Pancreas (tissue), 10 donors: ENCODE results near the gene DEFB129. TPM values are rescaled to one million over a fixed set of nuclear protein-coding genes. Genes with fewer than 3 reads are reported as not detected.
A peak's percentile ranks its signal among the peaks of the same experiment; 100 is the strongest.

Experiments used
- ATAC-seq, 4 donors: fragments of 200-7000 bp; cut with Tn5 transposase; one replicate each; pipeline versions ENCODE4 v1.8.0 to v1.9.1; 2020; ENCODE audit warnings: mild to moderate bottlenecking in 4 of 4, moderate library complexity in 4 of 4
- DNase-seq, 6 donors: peaks; one replicate each; pipeline ENCODE4 v3.0.0-alpha.2; 2020
- FAIRE-seq: peaks from 2 replicates; lab custom pipeline; 2012; peaks lifted over from hg19 to GRCh38; lab: Jason Lieb, UNC
- H3K27ac ChIP-seq, 4 donors: fragments of 200-600 bp; sonication (generic); 1 replicate in 3 of 4; 2 replicates in 1 of 4; pipeline versions ENCODE4 v1.5.0 to v1.8.0; 2020
- H3K27me3 ChIP-seq, 4 donors: fragments of 200-600 bp; one replicate each; pipeline ENCODE4 v1.8.0; 2021
- H3K36me3 ChIP-seq, 3 donors: fragments of 200-600 bp; sonication (generic) in 1 of 3; one replicate each; pipeline versions ENCODE4 v1.5.0 to v1.8.0; 2020 to 2021
- H3K4me1 ChIP-seq, 3 donors: fragments of 200-600 bp; one replicate each; pipeline ENCODE4 v1.8.0; 2021
- H3K4me3 ChIP-seq, 4 donors: fragments of 200-600 bp; sonication (generic) in 2 of 4; one replicate each; pipeline versions ENCODE4 v1.5.0 to v1.8.0; 2020 to 2021
- H3K9me3 ChIP-seq, 4 donors: fragments of 200-600 bp; one replicate each; pipeline ENCODE4 v1.8.0; 2021
- WGBS, 2 donors: extraction: QIAGEN DNeasy Blood & Tissue Kit; methylation state at CpG; one replicate each; pipeline ENCODE4 v1.1.7; 2013; 5-methylcytosine and 5-hydroxymethylcytosine counted together
- intact Hi-C, 3 donors: fragments of 100-400 bp; cut with DNase I; formaldehyde crosslinking; loops; one replicate each; pipeline versions ENCODE4 v1.11.1 to v1.14.2; 2022
- polyA plus RNA-seq, 2 donors: library from polyadenylated mRNA; stranded (reverse); fragments of 200-250 nt; gene quantifications; one replicate each; pipeline ENCODE4 v1.2.3, GENCODE V29; 2013
- total RNA-seq, 6 donors: library from RNA; stranded (reverse); fragmentation: NEBNext Ultra II Directional in 4 of 6; extraction: Animal tissue kit (Norgen Biotek cat#: 25700) in 4 of 6; gene quantifications; one replicate each; pipeline versions ENCODE4 v1.2.1 to v1.2.4, GENCODE V29; 2021 to 2023
- TF ChIP-seq, protein P1 (sequence below), 4 donors: fragments of 200-600 bp; sonication (generic) in 3 of 4; IDR thresholded peaks; one replicate each; pipeline versions ENCODE4 v1.5.0 to v1.8.0; 2021; ENCODE audit warnings: antibody characterized with exemption in 4 of 4
- donor health status: healthy with polysubstance abuse.
- donor health status: DM: no; HTN: no; CAD: no; lungs with moderate emphysema.
- donor health status: DM: no; HTN: no; CAD: no.
- donor health status: control.
- donor health status: control.
- donor health status: Bipolar disorder and iron deficiency.
- donor health status: DM: yes; HTN: yes; CAD: no.
- donor health status: DM: no; HTN: no; CAD: no.
- donor health status: DM: no; HTN: no; CAD: no.
- donor health status: DM: yes; HTN: yes; CAD: no.

Gene DEFB129
- total and polyA plus RNA-seq, 8 donors: not detected

DNA sequence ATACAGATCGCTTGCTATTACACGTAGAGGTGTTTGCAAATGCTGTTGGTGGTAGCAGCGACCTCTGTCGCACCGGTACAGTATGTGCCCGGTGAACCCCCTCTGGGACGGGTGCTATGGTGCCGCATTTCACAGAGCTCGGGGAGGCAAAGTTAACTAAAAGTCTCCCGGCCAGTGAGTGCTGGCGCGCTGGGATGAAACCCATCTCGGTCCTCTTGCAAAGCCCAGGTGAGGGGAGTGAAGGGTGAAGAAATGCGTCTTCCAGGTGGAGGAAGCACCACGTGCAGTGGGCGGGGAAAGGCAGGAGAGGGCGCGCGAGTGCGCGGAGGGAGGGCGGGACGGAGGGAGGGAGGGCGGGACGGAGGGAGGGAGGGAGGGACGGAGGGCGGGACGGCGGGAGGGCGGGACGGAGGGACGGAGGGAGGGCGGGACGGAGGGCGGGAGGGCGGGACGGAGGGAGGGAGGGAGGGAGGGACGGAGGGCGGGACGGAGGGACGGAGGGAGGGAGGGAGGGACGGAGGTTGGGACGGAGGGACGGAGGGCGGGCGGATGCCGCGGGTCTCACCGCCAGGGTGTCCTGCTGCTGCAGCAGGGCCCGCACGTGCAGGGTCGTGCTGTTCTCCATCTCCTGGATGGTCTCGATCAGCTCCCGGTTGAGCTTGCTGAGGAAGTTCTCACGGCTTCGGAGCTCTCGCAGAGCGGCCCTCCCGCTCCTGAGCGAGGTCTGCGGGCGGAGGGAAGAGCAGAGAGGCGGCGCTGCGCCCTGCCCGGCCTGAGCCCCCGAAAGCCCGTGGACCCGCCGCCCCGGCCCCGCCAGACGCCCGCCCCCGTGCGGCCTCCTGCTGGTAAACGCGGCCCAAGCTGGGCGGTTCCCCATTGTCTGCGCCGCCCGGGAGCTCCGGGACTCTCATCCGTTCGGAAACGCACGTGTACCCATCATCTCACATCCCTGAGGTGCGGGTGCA lies 51.8 kb downstream of the DEFB129 start:
- Histone ChIP-seq H3K9me3 (no peaks in the 10 kb centered on the region), H3K4me1 (no peaks in the 10 kb centered on the region), H3K27me3 (no peaks in the 10 kb centered on the region), H3K36me3 (no peaks in the 10 kb centered on the region), H3K4me3 (no peak overlapping the region), H3K27ac (no peak overlapping the region)
- DNase-seq: no peak
- WGBS, 2 donors: 89% methylated on average over 57 to 76 of the region's 88 CpGs
- ATAC-seq: peak in 3 of 4 donors; percentile 16 to 63 (median 24)
- FAIRE-seq: no peak
- TF ChIP-seq, protein P1, sequence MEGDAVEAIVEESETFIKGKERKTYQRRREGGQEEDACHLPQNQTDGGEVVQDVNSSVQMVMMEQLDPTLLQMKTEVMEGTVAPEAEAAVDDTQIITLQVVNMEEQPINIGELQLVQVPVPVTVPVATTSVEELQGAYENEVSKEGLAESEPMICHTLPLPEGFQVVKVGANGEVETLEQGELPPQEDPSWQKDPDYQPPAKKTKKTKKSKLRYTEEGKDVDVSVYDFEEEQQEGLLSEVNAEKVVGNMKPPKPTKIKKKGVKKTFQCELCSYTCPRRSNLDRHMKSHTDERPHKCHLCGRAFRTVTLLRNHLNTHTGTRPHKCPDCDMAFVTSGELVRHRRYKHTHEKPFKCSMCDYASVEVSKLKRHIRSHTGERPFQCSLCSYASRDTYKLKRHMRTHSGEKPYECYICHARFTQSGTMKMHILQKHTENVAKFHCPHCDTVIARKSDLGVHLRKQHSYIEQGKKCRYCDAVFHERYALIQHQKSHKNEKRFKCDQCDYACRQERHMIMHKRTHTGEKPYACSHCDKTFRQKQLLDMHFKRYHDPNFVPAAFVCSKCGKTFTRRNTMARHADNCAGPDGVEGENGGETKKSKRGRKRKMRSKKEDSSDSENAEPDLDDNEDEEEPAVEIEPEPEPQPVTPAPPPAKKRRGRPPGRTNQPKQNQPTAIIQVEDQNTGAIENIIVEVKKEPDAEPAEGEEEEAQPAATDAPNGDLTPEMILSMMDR (IDR thresholded peaks at IDR 0.05): no peak
- intact Hi-C loops: no loop called here

Other genes with a start within 250 kb of the DEFB129 start
- not detected for gene DEFB125, start 139.6 kb upstream of the DEFB129 start, total RNA-seq
- not detected for gene DEFB125, start 139.6 kb upstream of the DEFB129 start, polyA plus RNA-seq
- not detected for gene DEFB126, start 84.7 kb upstream of the DEFB129 start, total RNA-seq
- gene DEFB126, start 84.7 kb upstream of the DEFB129 start, polyA plus RNA-seq: not detected
- not detected for gene DEFB127, start 69.8 kb upstream of the DEFB129 start, total RNA-seq
- not detected for gene DEFB127, start 69.8 kb upstream of the DEFB129 start, polyA plus RNA-seq
- gene DEFB128, start 37.5 kb upstream of the DEFB129 start, total RNA-seq: not detected
- not detected for gene DEFB128, start 37.5 kb upstream of the DEFB129 start, polyA plus RNA-seq
- gene DEFB132, start 30.5 kb downstream of the DEFB129 start, total RNA-seq: not detected
- gene DEFB132, start 30.5 kb downstream of the DEFB129 start, polyA plus RNA-seq: under 1 TPM in 1 of 2 donors, not detected in 1; 0.02 TPM
- gene C20orf96, start 63.5 kb downstream of the DEFB129 start, total RNA-seq: 1 to 10 TPM; 2.5 to 6.3 (median 2.9) TPM
- gene C20orf96, start 63.5 kb downstream of the DEFB129 start, polyA plus RNA-seq: 1 to 10 TPM; 5.8 to 6.8 TPM
- gene ZCCHC3, start 70.3 kb downstream of the DEFB129 start, total RNA-seq: 1 to 10 TPM; 4.2 to 8.1 (median 6.2) TPM
- 10 to 100 TPM in 1 of 2 donors, 1 to 10 TPM in 1; 5.2 to 10.7 TPM for gene ZCCHC3, start 70.3 kb downstream of the DEFB129 start, polyA plus RNA-seq
- 1 to 10 TPM; 4.3 to 8.8 (median 6.5) TPM for gene SOX12, start 98.3 kb downstream of the DEFB129 start, total RNA-seq
- gene SOX12, start 98.3 kb downstream of the DEFB129 start, polyA plus RNA-seq: 1 to 10 TPM; 2.9 to 4.8 TPM
- 10 to 100 TPM; 10.7 to 23.0 (median 15.3) TPM for gene NRSN2, start 119.9 kb downstream of the DEFB129 start, total RNA-seq
- gene NRSN2, start 119.9 kb downstream of the DEFB129 start, polyA plus RNA-seq: 10 to 100 TPM; 25.5 to 41.3 TPM
- gene TRIB3, start 153.5 kb downstream of the DEFB129 start, total RNA-seq: 10 to 100 TPM in 1 of 6 donors, 1 to 10 TPM in 5; 4.4 to 97.7 (median 6.6) TPM
- 10 to 100 TPM in 1 of 2 donors, 1 to 10 TPM in 1; 6.5 to 12.8 TPM for gene TRIB3, start 153.5 kb downstream of the DEFB129 start, polyA plus RNA-seq
- 10 to 100 TPM; 34.9 to 62.0 (median 41.1) TPM for gene RBCK1, start 181.0 kb downstream of the DEFB129 start, total RNA-seq
- gene RBCK1, start 181.0 kb downstream of the DEFB129 start, polyA plus RNA-seq: 100 to 1,000 TPM; 130 to 148 TPM
- gene TBC1D20, start 235.3 kb downstream of the DEFB129 start, total RNA-seq: 10 to 100 TPM; 11.1 to 21.4 (median 12.9) TPM
- 10 to 100 TPM; 11.5 to 17.3 TPM for gene TBC1D20, start 235.3 kb downstream of the DEFB129 start, polyA plus RNA-seq